Hematopoietic multipotent progenitor cell (in vitro differentiated cells): ENCODE measurements around the gene TEX13D. TPM values are rescaled to one million over a fixed set of nuclear protein-coding genes. Genes with fewer than 3 reads are reported as not detected.
"Not testable (repeated sequence)": the region's sequence is repeated elsewhere in the genome, so short reads cannot be mapped to it uniquely, and the experiment has no call there.

Experiments
- DNase-seq, 3 donors: peaks; one replicate each; pipeline ENCODE4 v3.0.0-alpha.2; 2011 to 2015; ENCODE audit warnings: low read depth in 2 of 3, low spot score in 2 of 3
- total RNA-seq: library from RNA; depleted of rRNA; stranded (reverse); fragments of >200 nt; gene quantifications from one replicate; pipeline ENCODE4 v1.2.3, GENCODE V29; 2012

The TEX13D gene
- total RNA-seq: not detected

DNA sequence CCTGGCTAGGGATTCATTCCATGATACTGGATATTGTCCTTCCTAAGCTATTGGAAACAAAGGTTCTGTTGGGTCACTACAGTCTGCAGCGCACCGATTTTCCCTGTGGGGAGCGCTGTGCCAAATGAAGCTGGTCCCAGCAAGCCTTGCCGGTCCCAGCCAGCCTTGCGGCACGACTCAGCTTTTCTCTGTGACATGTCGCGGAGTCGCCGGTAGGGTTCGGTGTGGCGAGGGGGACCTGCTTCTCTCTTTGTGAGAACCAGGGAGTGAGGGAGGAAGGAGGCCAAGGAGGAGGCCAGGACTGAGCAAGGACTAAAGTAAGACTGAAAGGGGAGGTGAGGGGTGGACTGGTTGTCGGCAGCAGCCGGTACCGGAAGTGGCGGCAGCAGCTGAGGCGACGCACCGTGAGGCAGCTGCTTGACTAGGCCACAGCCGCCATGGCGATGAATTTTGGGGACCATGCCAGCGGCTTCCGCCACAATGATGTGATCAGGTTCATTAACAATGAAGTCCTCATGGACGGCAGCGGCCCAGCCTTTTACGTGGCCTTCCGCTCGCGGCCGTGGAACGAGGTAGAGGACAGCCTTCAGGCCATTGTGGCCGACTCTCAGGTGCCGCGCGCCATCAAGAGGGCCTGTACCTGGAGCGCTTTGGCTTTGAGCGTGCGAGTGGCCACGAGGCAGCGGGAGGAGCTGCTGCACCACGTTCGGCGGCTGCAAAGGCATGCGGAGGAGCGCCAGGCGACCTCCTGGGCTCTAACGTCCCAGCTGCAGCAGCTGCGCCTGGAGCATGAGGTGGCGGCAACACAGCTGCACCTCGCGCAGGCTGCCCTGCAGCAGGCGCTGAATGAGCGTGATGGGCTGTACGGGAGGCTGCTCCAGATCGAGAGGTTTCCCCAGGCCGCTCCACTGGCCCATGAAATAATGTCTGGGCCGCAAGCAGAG lies at the start of gene TEX13D:
TEX13D (plus strand) TSS at position 180 of the 944 bp plus-strand sequence; CDS start at position 438, 258 bp downstream.
- no peak for DNase-seq

- no peak for DNase-seq
Observed at GRCh38 chrX:124289443-124289842, 43.0 kb upstream of the TEX13D start.

GRCh38 chrX:124293810-124294209 lies 38.6 kb upstream of the TEX13D start:
- DNase-seq: no peak

DNA sequence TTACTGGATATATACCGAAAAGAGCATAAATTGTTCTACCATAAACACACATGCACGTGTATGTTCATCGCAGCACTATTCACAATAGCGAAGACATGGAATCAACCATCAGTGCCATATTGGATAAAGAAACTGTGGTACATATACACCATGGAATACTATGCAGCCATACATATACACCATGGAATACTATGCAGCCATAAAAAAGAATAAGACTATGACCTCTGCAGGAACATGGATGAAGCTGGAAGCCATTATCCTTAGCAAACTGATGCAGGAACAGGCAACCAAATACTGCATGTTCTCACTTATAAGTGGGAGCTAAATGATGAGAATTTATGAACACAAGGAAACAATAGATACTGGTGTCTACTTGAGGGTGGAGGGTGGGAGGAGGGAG lies 33.1 kb upstream of the TEX13D start:
- DNase-seq: not testable (repeated sequence)

- no peak for DNase-seq
Observed at GRCh38 chrX:124300405-124300804, 32.1 kb upstream of the TEX13D start.

- DNase-seq: no peak
Observed at GRCh38 chrX:124307253-124307907, 25.1 kb upstream of the TEX13D start.

GRCh38 chrX:124325732-124326131 lies 6.7 kb upstream of the TEX13D start:
- no peak for DNase-seq

DNA sequence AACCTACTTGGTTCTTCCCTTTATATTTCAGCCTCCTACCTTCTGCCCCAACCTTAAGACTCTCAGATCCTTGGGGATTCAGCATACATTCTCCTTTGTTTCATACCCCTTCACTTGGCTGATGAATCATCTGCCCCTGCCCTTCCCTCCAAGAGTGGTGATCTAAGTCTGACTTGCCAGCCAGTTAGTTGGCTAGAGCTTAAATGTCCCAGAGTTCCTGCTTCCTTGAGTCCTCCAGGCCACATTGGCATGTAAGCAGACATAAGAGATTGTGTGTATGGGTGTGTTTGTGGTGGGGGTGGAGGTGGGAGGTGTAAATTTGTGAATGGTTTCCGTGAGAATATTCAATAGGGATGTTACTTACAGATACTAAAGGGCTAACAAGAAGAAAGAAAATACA lies 3.7 kb upstream of the TEX13D start:
- no peak for DNase-seq

DNA sequence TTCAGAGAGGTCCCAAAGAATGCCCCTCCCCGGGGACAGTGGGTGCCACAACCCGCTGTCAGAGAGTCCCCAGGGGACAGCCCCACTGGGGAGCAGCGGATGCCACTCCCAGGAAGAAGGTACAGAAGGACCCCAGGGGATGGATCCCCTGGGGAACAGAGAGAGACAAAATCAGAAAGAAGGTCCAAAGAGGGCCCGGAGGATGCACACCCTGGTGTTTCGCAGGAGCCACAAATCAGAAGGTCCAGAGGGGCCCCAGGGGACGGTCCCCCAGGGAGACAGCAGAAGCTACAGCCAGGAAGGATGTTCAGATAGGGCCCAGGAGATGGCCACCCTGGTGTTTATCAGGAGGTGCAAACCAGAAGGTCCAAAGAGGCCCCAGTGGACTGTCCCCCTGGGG lies 1.4 kb downstream of the TEX13D start:
- DNase-seq: no peak

- not testable (repeated sequence) for DNase-seq
Observed at GRCh38 chrX:124334555-124334954, 2.1 kb downstream of the TEX13D start.

DNA sequence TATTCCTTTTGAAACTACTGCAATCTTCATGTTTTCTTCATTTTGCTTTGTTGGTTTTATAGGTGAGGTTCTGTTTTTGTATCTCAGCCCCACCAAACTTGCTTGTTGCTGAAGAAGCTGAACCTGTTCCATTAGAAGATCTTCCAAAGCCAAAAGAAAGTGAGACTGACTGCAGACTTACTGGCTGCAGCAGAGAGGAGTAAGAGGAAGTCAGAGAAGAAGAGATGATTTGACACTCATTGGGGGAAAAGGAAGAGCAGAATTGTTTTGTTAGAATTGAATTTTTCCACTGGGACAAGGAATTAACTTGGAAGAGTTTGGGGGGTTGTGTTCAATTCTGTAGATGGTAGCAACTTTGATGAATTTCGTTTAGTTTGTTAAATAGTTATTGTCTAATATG lies 3.1 kb downstream of the TEX13D start:
- DNase-seq: no peak

GRCh38 chrX:124337916-124338315 lies 5.5 kb downstream of the TEX13D start:
- DNase-seq: no peak

DNA sequence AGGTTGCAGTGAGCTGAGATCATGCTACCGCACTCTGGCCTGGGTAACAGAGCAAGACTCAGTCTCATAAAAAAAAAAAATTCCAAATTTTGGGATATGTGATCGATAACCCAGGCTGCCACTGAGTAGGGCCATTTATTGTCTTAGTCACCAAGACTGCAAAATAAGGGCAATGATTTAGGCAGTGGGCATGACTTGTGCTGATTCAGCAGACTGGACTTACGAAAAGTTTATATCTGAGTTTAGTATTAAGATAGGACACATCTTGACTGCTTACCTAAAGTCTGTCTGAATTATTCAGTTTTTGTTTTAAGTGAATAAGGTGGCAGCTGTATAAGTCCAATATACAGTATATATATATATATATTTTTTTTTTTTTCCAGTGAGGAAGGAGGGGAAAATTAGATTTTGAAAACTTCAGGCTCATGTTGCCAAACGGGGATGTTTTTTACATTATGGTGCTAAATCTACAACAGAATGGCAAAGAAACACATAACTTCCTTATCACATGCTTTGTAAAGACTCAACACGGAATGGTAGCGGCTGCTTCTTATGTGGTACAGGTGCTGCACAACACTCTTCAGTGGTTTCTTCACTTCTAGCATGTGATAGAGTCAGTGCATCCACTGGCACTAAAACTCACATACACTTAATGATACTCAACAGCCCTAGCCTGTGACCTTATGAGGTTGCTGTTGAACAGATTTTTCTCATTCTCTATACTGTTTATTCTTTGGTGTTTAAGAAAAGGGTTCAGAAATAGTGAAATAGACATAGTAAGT lies 6.5 kb downstream of the TEX13D start:
- DNase-seq: no peak

DNA sequence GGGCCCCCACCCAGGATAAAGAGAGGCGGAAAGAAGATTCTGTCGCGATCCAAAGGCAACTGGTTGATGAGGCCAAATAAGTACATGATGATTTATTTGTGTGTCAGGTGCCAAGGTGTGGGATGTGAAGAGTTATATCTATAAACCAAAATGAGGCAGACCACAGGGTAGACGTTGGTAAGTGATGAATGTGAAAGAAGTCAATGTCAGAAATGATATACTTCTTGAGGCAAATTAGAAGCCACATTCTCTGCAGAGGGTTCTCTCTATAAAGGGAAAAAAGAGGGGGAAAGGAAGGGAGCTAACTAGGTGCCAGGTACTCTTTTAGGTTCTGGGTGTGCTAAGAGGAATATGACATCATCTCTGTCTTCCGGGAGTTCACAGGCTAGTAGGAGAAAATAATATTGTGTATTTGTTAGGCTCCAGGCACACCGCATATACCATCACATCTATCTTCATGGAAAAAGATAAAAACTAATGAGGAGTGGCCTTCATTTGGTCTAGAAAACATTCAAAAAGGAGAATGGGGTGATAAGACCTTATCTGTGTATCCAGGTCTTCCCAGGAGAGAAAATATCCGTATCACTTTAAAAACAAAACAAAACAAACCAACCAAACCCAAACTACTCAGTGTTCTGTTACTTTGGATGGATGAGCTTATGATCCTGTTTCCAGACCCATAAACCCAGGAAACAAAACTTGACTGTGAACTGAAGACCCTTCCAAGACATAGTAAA lies 9.1 kb downstream of the TEX13D start:
- peak in 1 of 3 donors; percentile 20 for DNase-seq

DNA sequence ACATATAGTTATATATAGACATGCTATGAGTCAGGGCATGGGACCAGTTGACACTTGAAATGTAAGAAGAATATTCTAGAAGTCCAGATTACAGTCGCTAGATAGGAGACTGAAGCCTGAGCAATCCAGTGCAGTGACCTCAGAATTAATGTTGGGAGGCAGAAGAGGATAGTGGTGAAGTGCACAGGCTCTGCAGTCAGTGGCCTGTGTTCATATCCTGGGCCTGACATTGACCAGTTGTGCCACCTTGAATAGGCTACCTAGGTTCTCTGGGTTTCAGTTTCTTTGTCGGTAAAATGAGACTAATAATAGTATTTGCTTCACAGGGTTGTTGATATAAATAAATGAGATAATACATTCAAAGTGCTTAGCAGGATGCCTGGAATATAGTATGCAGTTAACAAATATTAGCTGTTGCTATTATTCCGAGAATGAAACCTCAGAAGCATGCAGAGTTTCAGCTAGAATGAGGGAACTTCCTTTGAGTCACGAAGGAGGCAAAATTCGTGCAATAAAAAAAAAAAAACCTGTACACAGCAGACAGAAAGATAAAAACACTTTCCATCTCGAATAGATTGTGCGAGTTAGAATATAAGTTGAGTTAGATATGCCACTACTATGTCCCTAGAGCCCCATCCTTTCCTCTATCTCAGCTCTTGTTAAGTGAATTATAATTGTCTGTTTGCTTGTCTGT lies 9.9 kb downstream of the TEX13D start:
- no peak for DNase-seq

DNA sequence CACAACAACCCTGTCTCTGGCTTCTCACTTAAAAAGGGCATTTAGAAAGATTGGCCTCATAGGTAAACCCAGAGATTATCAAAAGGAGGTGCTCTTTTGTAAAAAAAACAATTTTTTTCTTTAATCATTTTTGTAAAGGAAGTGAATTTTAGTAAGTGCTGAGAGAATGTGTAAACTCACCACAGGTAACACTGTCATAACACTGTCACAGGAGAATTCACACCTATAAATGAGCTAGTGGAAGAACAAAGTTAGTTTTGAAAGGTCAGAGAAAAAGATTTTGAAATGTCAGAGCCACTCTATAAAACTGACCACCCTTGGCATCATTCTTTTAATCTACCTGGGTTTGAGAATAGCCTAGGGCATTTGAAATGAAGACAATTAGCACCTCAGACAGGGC lies 10.6 kb downstream of the TEX13D start:
- no peak for DNase-seq

GRCh38 chrX:124344246-124344645 lies 11.8 kb downstream of the TEX13D start:
- no peak for DNase-seq

- no peak for DNase-seq
Observed at GRCh38 chrX:124346117-124346876, 13.8 kb downstream of the TEX13D start, which contains the start of gene SH2D1A. TSS of gene SH2D1A (plus strand) at chrX:124346563. CDS start at chrX:124346643, 80 bp downstream.

DNA sequence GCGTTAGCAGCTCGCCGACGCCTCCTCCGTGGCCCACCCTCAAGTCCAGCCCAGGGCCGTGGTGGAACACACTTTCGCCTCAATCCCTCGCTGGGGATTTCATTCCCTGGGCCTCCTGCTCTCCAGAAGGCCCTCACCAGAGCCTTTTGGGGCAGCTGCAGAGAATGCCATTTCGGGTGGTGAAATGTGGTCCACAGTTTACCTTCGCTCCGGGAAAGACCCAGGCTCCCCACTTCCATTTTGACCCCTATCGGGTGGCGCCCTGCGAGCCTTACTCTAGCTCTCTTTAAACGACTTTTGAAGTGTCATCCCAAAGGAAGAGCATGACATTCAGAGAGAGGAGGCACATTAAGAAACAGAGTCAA lies 14.4 kb downstream of the TEX13D start:
- DNase-seq: no peak
